ENCODE measurements around the gene LILRB3.

- TF ChIP-seq CTCF (IDR thresholded peaks at IDR 0.05) (no peak), POLR2A (IDR thresholded peaks at IDR 0.05) (no peak)
Observed at GRCh38 chr19:54262066-54262465, 39.3 kb upstream of the LILRB3 start.

Measured in uterus (tissue), 2 donors.